Inflammatory macrophage treated with lipopolysaccharide for 1 hour (primary cell): ENCODE results near the gene GGT5.
"Not testable (repeated sequence)": the region's sequence is repeated elsewhere in the genome, so short reads cannot be mapped to it uniquely, and the experiment has no call there.

Experiments
- DNase-seq, 2 donors: peaks; one replicate each; pipeline ENCODE4 v3.0.0-alpha.2; 2020 to 2022

Gene GGT5

GRCh38 chr22:24230911-24231656 is 13.8 kb downstream of the GGT5 start:
- peak in 1 of 2 donors; percentile 71 for DNase-seq

DNA sequence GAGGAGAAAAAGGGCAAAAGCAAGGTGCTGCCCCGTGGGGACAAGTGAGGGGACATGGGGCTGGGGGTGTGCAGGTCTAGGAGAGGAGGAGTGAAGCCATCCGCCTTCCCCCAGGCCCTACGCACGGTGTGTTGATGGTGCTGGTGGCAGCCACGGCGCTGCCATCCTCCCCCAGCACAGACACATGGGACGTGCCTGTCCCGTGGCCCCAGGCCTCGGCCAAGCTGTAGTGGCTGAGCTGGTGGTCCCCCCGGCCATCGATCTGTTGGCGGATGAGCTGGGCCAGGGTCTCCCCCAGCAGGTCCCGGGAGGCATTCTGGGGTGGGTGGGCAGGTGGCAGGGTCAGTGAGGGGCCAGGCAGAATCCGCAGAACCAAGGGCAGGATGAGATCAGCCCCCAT is 18.9 kb downstream of the GGT5 start:
- DNase-seq: no peak

- no peak for DNase-seq
These were observed 19.8 kb downstream of the GGT5 start for GRCh38 chr22:24225044-24225601.

DNA sequence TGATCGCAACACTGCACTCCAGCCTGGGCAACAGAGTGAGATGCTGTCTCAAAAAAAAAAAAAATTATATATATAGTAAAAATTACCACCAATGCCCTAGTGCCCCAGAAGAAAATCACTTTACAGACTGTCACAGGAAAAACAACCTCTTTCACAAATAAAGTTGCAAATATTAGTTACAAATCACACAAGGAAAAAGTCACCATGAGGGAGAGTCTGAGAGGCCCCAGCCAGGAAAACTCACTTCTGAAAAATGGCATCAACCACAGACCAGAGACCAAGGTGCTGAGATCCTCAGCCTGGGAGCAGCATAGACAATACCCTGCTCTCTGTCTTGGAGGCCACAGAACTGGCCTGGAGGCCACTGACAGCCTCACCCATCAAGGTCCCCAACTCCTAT is 20.4 kb downstream of the GGT5 start:
- no peak for DNase-seq

DNA sequence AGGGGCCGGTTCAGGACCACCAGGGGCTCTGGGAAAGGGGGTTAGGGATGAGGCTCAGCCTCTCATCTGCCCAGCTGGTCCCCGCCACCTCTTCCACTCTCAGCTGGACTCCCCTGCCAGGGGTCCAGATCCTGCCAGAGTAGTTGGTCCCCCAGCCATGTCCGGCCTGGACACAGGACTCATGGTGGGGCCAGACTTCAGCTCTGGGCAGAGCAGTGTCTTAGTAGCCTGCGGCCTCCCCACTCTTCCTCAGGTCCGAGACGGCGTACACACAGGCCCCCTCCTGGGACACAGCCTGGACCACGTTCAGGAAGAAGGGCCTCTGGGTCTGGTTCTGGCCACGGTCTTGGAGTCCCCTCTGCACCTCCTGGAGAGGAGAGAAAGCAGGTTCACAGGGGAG is 25.1 kb downstream of the GGT5 start:
- DNase-seq: no peak

- no peak for DNase-seq
These were observed 27.5 kb downstream of the GGT5 start for GRCh38 chr22:24217384-24217783.

DNA sequence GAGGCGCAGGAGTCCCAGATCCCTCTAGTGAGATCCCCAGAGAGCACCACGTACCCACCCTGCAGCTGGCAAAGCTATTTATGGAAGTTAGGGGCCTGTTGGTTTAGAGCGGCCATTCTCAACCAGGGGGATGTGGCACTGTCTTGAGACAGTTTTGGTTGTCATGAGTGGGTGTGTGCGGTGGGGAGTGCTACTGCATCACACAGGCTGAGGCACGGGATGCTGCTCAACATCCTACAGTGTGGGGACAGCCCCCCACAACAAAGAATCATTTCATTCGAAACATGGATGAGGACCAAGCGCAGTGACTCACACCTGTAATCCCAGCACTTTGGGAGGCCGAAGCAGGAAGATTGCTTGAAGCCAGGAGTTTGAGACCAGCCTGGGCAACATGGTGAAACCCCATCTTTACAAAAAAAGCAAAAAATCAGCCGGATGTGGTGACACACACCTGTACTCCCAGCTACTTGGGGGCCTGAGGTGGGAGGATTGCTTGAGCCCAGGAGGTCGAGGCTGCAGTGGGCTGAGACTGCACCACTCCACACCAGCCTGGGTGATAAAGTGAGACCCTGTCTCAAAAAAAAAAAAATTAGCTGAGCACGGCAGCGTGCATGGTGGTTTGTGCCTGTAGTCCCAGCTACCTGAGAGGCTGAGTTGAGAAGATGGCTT is 28.2 kb downstream of the GGT5 start:
- no peak for DNase-seq

DNA sequence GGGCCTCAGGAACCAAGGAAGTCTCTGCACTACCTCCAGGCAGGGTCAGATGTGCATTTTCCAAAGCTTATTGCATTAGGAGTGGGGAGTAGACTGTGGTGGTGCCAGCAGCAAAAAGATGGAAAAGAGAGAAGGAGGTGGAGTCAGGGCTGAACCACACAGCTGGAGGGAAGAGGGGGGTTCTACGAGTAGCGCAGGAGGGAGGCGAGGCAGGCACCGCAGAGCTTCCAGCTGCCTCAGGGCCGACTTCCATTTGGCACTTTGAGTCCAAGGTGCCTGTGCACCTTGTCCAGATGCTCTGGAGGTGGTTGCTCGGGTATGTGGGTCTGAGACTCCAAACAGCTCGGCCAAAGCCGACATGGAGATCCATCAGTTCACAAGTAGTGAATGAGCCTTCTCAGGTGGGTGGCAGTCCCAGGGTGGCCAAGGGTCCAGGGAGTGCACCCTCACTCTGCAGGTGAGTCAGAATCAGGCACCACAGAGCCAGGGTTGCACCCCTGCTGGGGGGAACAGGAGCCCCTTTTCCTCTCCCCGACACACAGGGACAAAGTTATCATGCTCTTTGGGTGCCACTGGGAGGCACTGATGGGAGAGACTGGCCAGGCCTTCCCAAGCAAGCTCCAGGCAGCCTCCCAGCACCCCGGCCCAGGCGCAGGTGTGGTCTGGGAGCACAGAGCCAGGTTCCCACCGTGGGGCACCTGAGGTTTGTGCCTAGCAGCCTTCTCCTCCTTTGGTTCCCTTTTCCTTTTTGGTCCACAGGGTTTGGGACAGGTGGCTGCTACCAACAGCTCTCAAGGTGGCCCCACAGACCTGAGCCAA is 30.2 kb downstream of the GGT5 start:
- DNase-seq: no peak

GRCh38 chr22:24213111-24213510 is 31.8 kb downstream of the GGT5 start:
- DNase-seq: not testable (repeated sequence)

GRCh38 chr22:24211716-24212115 is 33.2 kb downstream of the GGT5 start:
- not testable (repeated sequence) for DNase-seq

DNA sequence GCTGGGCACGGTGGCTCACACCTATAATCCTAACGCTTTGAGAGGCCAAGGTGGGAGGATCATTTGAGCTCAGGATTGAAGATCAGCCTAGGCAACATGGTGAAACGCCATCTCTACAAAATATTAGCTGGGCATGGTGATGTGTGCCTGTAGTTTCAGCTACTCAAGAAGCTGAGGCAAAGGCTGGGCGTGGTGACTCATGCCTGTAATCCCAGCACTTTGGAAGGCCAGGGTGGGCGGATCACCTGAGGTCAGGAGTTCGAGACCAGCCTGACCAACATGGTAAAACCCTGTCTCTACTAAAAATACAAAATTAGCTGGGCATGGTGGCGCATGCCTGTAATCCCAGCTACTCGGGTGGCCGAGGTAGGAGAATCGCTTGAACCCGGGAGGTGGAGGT is 34.5 kb downstream of the GGT5 start:
- peak in 1 of 2 donors; percentile 17 for DNase-seq

DNA sequence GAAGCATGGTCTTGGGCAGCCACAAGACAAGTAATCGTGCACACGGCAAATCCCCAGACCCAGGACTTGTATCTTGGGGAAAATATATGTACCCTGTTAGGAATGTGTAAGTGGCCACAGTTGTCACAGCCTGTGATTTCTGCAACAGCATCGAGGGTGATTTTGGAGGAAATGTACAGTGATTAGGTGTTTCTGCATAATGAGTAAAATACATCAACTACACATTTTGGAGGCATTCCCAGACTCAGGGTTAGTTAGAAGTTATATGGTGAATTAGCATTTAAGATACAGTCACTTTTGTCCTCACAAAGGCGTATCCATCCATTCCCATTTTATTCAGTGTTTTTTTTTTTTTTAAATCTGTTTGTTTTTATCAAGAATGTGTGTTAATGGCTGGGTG is 35.2 kb downstream of the GGT5 start:
- peak in 1 of 2 donors; percentile 18 for DNase-seq

GRCh38 chr22:24209016-24209415 is 35.9 kb downstream of the GGT5 start:
- no peak for DNase-seq

GRCh38 chr22:24208012-24208749 is 36.7 kb downstream of the GGT5 start:
- peak; percentile 96 to 99 for DNase-seq

DNA sequence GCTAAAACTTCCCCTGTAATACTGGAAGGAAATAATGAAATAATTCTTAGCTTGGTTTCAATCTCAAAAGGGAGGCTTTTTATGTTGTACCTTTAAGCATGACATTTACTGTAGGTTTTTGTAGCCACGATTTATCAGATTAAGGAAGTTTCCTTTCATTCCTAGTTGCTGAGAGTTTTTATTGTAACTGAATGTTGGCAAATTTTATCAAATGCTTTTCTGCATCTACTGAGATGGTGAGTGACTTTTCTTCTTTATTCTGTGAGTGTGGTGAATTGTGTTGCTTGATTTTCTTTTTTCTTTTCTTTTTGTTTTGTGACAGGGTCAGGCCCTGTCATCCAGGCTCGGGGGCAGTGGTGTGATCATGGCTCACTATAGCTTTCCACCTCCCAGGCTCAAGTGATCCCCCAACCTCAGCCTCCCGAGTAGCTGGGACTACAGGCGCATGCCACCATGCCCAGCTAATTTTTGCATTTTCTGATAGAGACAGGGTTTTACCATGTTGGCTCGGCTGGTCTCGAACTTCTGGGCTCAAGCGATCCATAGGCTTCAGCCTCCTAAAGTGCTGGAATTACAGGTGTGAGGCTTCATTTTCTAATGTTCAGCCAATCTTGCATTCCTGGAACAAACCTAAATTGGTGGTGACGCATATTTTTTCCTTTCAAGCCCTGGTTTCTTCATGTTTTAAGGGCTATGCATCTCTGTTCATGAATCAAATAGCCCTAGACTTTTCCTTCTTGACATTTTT is 37.4 kb downstream of the GGT5 start:
- peak; percentile 10 to 27 for DNase-seq

- not testable (repeated sequence) for DNase-seq
These were observed 38.2 kb downstream of the GGT5 start for GRCh38 chr22:24206460-24207263.

DNA sequence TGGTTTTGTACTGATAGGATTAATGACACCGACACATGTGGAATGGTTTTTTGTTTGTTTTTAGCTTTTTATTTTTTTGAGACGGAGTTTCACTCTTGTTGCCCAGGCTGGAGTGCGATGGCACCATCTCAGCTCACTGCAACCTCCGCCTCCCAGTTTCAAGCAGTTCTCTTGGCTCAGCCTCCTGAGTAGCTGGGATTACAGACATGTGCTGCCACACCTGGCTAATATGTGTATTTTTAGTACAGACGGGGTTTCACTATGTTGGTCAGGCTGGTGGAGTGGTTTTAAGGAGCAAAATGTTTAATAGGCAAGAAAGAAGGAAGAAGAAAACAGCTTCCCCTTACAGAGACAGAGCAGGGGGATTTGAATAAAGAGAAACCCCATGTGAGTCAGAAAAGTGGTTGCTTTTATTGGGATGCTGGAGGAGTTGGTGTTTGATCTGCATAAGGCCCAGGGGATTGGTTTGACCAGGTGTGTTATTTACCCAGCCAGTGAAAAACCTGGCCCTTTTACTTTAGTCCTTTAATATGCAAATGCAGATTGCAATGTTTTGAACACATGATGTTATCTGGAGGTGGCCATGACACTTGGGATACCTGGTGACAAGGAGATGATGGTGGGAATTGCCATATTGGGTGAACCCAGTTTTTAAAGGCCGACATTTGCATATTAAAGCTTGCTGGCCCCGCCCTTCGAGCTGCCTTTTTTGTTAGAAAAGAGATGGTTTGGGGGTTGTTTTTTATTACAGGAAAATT is 39.3 kb downstream of the GGT5 start:
- peak; percentile 51 to 54 for DNase-seq

DNA sequence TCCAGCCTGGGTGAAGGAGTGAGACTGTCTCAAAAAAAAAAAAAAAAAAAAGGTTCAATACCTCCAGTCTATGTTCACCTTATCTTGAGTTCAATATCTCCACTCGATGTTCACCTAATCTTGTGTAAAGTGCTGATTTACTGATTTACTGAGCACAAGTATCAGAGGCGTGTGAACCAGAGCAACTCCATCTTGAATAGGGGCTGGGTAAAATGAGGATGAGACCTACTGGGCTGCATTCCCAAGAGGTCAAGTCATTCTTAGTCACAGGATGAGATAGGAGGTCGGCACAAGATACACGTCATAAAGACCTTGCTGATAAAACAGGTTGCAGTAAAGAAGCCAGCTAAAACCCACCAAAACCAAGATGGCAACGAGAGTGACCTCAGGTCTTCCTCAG is 41.0 kb downstream of the GGT5 start:
- not testable (repeated sequence) for DNase-seq

- no peak for DNase-seq
These were observed 42.9 kb downstream of the GGT5 start for GRCh38 chr22:24201681-24202614.
